ENCODE measurements around the gene B4GALT3. TPM values are rescaled to one million over a fixed set of nuclear protein-coding genes. Genes with fewer than 3 reads are reported as not detected.

Gene B4GALT3
- total RNA-seq, 2 donors from 2014 or later: 36.4 to 145 TPM

GRCh38 chr1:161198194-161198896 is 21.0 kb upstream of the B4GALT3 start:
- Histone ChIP-seq H3K4me1 (ENCODE audit: control insufficient read depth in 1 of 2, low read depth in 2 of 2) (peaks cover 8 to 30% of the 10 kb centered on the region in 2 donors), H3K4me3 (peak overlapping the region; percentile 40), H3K27me3 (replicated peaks; ENCODE audit: insufficient read depth) (no peaks in the 10 kb centered on the region), H3K27ac (no peak overlapping the region), H3K9me3 (no peaks in the 10 kb centered on the region), H3K36me3 (no peaks in the 10 kb centered on the region)
- ATAC-seq (ENCODE audit: insufficient number of reproducible peaks, low FRiP score, low read depth) (no peak), DNase-seq (ENCODE audit: low spot score) (no peak)
- TF ChIP-seq CTCF (IDR thresholded peaks at IDR 0.05): no peak

- Histone ChIP-seq H3K9me3 (no peaks in the 10 kb centered on the region), H3K4me3 (peak overlapping the region; percentile 40), H3K4me1 (ENCODE audit: control insufficient read depth in 1 of 2, low read depth in 2 of 2) (peaks cover 3 to 23% of the 10 kb centered on the region in 2 donors), H3K27ac (no peak overlapping the region), H3K27me3 (replicated peaks; ENCODE audit: insufficient read depth) (no peaks in the 10 kb centered on the region), H3K36me3 (no peaks in the 10 kb centered on the region)
- DNase-seq (ENCODE audit: low spot score): no peak
- ATAC-seq (ENCODE audit: insufficient number of reproducible peaks, low FRiP score, low read depth): no peak
- no peak for TF ChIP-seq CTCF (IDR thresholded peaks at IDR 0.05)
These were observed 20.4 kb upstream of the B4GALT3 start for GRCh38 chr1:161197560-161198193.

GRCh38 chr1:161196521-161197451 is 19.5 kb upstream of the B4GALT3 start:
- H3K27ac ChIP-seq: no peak overlapping the region
- ATAC-seq (ENCODE audit: insufficient number of reproducible peaks, low FRiP score, low read depth) (no peak), DNase-seq (ENCODE audit: low spot score) (no peak)
- no peaks in the 10 kb centered on the region for H3K36me3 ChIP-seq
- TF ChIP-seq CTCF (IDR thresholded peaks at IDR 0.05): no peak
- peaks cover 3 to 23% of the 10 kb centered on the region in 2 donors for H3K4me1 ChIP-seq (ENCODE audit: control insufficient read depth in 1 of 2, low read depth in 2 of 2)
- H3K27me3 ChIP-seq (replicated peaks; ENCODE audit: insufficient read depth): no peaks in the 10 kb centered on the region
- H3K9me3 ChIP-seq: no peaks in the 10 kb centered on the region
- H3K4me3 ChIP-seq: peak overlapping the region; percentile 40

GRCh38 chr1:161196111-161196510 is 18.8 kb upstream of the B4GALT3 start:
- H3K4me1 ChIP-seq (ENCODE audit: control insufficient read depth in 1 of 2, low read depth in 2 of 2): peaks cover 1 to 17% of the 10 kb centered on the region in 2 donors
- DNase-seq (ENCODE audit: low spot score): no peak

More at GRCh38 chr1:161196111-161196510, 18.8 kb upstream of the B4GALT3 start:
- H3K4me3 ChIP-seq: no peak overlapping the region
- no peaks in the 10 kb centered on the region for H3K27me3 ChIP-seq (replicated peaks; ENCODE audit: insufficient read depth)
- H3K27ac ChIP-seq: no peak overlapping the region
- no peaks in the 10 kb centered on the region for H3K36me3 ChIP-seq
- no peak for TF ChIP-seq CTCF (IDR thresholded peaks at IDR 0.05)
- ATAC-seq (ENCODE audit: insufficient number of reproducible peaks, low FRiP score, low read depth): no peak
- H3K9me3 ChIP-seq: no peaks in the 10 kb centered on the region
